Measurements from ENCODE around the gene TUBGCP3. TPM values are rescaled to one million over a fixed set of nuclear protein-coding genes. Genes with fewer than 3 reads are reported as not detected.

TUBGCP3 gene
- total and polyA plus RNA-seq, 9 donors = 19.4 to 58.0 (median 29.5) TPM

DNA sequence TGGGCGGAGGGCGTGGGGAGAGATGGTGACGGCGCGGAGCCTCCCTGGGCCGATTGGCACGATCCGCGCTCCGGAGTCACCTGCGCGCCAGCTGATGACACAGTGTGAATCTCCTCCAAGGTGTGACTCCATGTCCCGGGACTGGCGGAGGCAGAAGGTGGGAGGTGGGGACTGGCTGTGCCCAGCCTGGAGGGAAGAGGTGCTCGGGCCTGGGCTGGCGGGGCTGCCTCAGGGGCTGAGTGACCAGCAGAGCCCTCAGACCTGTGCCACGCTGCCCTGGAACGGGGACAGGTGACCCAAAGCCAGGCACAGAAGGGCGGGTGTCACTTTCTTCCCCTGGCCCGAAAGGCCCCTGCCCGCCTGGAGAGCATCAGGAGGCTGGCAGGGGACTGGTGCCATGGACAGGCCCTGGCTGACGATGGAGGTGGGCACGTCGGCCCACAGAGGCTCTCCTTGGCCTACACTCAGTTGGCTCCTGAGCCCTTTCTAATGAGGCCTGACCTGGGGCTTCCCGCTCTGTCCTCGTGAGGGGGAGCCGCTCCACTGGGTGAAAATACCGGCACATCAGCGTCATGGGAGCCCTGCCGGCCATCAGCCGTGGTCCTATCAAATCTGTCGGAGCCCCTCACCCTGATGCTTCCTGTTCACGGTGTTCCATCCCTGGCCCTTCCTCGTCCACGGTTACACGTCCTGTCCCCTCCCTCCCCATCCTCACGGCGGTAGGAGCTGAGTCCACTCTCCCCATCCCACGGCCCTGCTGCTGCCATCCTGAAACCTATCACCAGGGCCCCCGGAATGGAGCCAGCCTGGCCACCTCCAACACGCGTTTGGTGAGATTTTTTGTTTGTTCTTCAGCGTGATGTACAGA lies 136.2 kb downstream of the TUBGCP3 start:
- Histone ChIP-seq H3K36me3 (no peaks in the 10 kb centered on the region), H3K9me3 (no peaks in the 10 kb centered on the region), H3K27ac (no peak overlapping the region), H3K4me3 (no peak overlapping the region), H3K27me3 (no peaks in the 10 kb centered on the region), H3K4me1 (ENCODE audit: insufficient read depth) (no peaks in the 10 kb centered on the region)
- intact Hi-C loops (cut with DNase I) = no loop called here
- WGBS, 3 donors = 83 to 85% (median 84%) methylated on average over 43 of the region's 43 CpGs
- TF ChIP-seq, protein P1, sequence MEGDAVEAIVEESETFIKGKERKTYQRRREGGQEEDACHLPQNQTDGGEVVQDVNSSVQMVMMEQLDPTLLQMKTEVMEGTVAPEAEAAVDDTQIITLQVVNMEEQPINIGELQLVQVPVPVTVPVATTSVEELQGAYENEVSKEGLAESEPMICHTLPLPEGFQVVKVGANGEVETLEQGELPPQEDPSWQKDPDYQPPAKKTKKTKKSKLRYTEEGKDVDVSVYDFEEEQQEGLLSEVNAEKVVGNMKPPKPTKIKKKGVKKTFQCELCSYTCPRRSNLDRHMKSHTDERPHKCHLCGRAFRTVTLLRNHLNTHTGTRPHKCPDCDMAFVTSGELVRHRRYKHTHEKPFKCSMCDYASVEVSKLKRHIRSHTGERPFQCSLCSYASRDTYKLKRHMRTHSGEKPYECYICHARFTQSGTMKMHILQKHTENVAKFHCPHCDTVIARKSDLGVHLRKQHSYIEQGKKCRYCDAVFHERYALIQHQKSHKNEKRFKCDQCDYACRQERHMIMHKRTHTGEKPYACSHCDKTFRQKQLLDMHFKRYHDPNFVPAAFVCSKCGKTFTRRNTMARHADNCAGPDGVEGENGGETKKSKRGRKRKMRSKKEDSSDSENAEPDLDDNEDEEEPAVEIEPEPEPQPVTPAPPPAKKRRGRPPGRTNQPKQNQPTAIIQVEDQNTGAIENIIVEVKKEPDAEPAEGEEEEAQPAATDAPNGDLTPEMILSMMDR (IDR thresholded peaks at IDR 0.05) = no peak
- TF ChIP-seq POLR2A (IDR thresholded peaks at IDR 0.05) (no peak), EP300 (IDR thresholded peaks at IDR 0.05) (no peak)
- no peak for DNase-seq

DNA sequence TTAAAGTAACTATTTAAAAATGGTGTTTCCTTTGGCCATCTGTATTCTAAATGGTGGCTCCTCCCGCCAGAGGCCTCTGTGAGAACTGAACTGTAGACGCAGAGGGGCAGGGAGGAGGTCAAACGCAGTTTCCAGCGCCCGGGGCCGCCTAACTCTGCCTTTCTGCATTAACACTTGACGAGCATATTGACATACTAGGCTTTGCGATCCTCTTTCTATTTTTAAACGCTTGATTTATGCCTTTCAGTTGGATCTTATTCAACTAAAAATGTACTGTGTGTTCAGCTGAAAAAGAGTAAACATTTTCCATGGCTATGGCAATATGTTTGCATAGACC lies 137.1 kb downstream of the TUBGCP3 start:
- 21 to 27% (median 26%) methylated on average over 9 of the region's 9 CpGs for WGBS, 3 donors
- H3K4me3 ChIP-seq = no peak overlapping the region
- no peaks in the 10 kb centered on the region for H3K9me3 ChIP-seq
- no peak for DNase-seq
- no peaks in the 10 kb centered on the region for H3K4me1 ChIP-seq (ENCODE audit: insufficient read depth)
- no peaks in the 10 kb centered on the region for H3K27me3 ChIP-seq
- TF ChIP-seq, protein P1 (IDR thresholded peaks at IDR 0.05) = no peak
- TF ChIP-seq EP300 (IDR thresholded peaks at IDR 0.05) (no peak), POLR2A (IDR thresholded peaks at IDR 0.05) (no peak)
- no peak overlapping the region for H3K27ac ChIP-seq
- H3K36me3 ChIP-seq = no peaks in the 10 kb centered on the region
- intact Hi-C loops (cut with DNase I) = no loop called here

DNA sequence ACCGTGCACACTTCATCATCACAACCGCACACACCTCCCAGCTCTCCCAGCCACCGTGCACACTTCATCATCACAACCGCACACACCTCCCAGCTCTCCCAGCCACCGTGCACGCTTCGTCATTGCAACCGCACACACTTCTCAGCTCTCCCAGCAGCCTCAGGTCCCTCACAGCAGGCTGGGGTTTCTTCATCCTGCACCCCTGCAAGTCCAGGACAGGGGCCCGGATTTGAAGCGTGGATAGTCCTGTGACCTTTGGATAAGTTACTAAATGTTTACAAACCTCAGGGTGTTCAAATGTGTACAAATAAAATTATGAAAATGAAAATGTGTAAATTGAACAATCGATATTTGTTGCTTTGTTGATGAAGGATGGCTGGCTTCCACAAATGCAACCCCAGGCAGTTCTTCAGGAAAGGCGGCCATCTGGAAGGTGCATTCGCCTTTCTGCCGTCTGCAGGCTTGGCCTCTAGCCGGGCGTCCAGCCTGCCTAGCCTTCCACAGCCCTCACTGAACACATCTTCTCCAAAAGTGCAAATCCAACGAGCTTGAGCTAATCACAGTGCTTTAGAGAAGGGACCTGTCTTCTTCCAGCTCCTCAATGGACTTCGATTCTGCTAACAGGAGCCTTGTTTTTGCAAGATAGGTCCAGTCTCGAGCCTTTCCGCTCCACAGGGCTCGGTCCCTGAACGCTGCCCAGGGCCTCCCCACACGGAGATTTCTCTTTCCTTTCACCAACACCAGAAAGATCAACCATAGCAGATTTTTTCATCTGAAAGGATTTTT lies 137.6 kb downstream of the TUBGCP3 start:
- WGBS, 3 donors = 82 to 86% (median 83%) methylated on average over 21 of the region's 23 CpGs
- Histone ChIP-seq H3K36me3 (no peaks in the 10 kb centered on the region), H3K27ac (no peak overlapping the region), H3K4me1 (ENCODE audit: insufficient read depth) (no peaks in the 10 kb centered on the region), H3K9me3 (no peaks in the 10 kb centered on the region), H3K4me3 (no peak overlapping the region), H3K27me3 (no peaks in the 10 kb centered on the region)
- intact Hi-C loops (cut with DNase I) = no loop called here
- no peak for DNase-seq
- TF ChIP-seq, protein P1 (IDR thresholded peaks at IDR 0.05) = no peak
- TF ChIP-seq EP300 (IDR thresholded peaks at IDR 0.05) = no peak
- no peak for TF ChIP-seq POLR2A (IDR thresholded peaks at IDR 0.05)

DNA sequence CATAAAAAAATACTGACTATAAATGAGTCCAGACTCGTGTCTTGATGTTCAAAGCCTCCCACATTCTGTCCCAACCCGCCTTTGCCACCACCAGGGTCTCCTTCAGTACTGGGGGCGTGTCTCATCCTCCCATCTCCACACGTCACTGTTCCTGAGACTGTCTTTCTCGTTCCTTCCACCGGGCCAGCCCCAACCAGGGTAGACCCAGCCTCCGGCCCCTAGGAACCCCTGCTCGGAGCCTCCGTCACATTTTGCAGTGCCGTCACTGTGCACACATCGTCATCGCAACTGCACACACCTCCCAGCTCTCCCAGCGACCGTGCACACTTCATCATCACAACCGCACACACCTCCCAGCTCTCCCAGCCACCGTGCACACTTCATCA lies 138.4 kb downstream of the TUBGCP3 start:
- intact Hi-C loops (cut with DNase I) = loop anchor here in 3 of 4 donors (10.0 kb wide), 1 partner anchor 975 kb away; no protein-coding TSS in a partner anchor
- 71 to 79% (median 72%) methylated on average over 15 to 16 of the region's 16 CpGs for WGBS, 3 donors
- TF ChIP-seq EP300 (IDR thresholded peaks at IDR 0.05) (no peak), POLR2A (IDR thresholded peaks at IDR 0.05) (no peak)
- TF ChIP-seq, protein P1 (IDR thresholded peaks at IDR 0.05) = no peak
- Histone ChIP-seq H3K4me1 (ENCODE audit: insufficient read depth) (no peaks in the 10 kb centered on the region), H3K36me3 (no peaks in the 10 kb centered on the region), H3K27me3 (no peaks in the 10 kb centered on the region), H3K9me3 (no peaks in the 10 kb centered on the region), H3K4me3 (no peak overlapping the region), H3K27ac (no peak overlapping the region)
- no peak for DNase-seq
